Measurements from ENCODE around the gene EMC8. TPM values are rescaled to one million over a fixed set of nuclear protein-coding genes. Genes with fewer than 3 reads are reported as not detected.

EMC8 gene
- total and polyA plus RNA-seq, 2 donors (not counting 1 experiment from before 2014, with no cell fraction given) = 22.1 to 33.1 TPM

GRCh38 chr16:85806539-85806938, 7.2 kb upstream of the EMC8 start:
- H2AFZ ChIP-seq (ENCODE audit: insufficient read depth, low read depth, low read length, poor library complexity, severe bottlenecking) = no peak overlapping the region
- H3K79me2 ChIP-seq (ENCODE audit: control insufficient read depth, insufficient read depth, low read length) = peaks cover 17% of the 10 kb centered on the region
- no peaks in the 10 kb centered on the region for H3K4me1 ChIP-seq (ENCODE audit: control insufficient read depth in 2 of 2, insufficient read depth in 2 of 2, low read length in 2 of 2)
- ChIA-PET CTCF (interaction anchor here (1.3 kb wide), 1 partner anchor 13 kb away, joined by 3 read pairs; no protein-coding TSS in a partner anchor), POLR2A (interaction anchor here (0.7 kb wide), 1 partner anchor 66 kb away, joined by 5 read pairs; no protein-coding TSS in a partner anchor)
- Mint-ChIP-seq H3K9me3 (ENCODE audit: insufficient read depth) (no peaks in the 10 kb centered on the region), H3K27me3 (peaks cover 10% of the 10 kb centered on the region), H3K27ac (no peak overlapping the region), H3K4me1 (peaks cover 17% of the 10 kb centered on the region), H3K4me3 (no peak overlapping the region)
- no peak for DNase-seq
- H3K27me3 ChIP-seq (replicated peaks in 1 of 4; ENCODE audit: control extremely low read depth in 1 of 4, control insufficient read depth in 3 of 4, insufficient read depth in 4 of 4, low read length in 3 of 4) = peaks cover 0 to 4% (median 0%) of the 10 kb centered on the region in 4 experiments
- no peak overlapping the region for H3K4me2 ChIP-seq (replicated peaks; ENCODE audit: low read depth, low read length, poor library complexity, severe bottlenecking)
- no peak overlapping the region for H3K4me3 ChIP-seq (ENCODE audit: control extremely low read depth in 1 of 5, extremely low read depth in 1 of 5, insufficient read depth in 1 of 5, low read depth in 2 of 5, low read length in 4 of 5)
- H3K36me3 ChIP-seq (replicated peaks in 1 of 2; ENCODE audit: control extremely low read depth in 1 of 2, control insufficient read depth in 1 of 2, extremely low read depth in 1 of 2, insufficient read depth in 2 of 2, low read length in 1 of 2) = peaks cover 0 to 53% of the 10 kb centered on the region in 2 experiments
- H4K20me1 ChIP-seq (ENCODE audit: control insufficient read depth, insufficient read depth, low read length, poor library complexity, severe bottlenecking) = peaks cover 35% of the 10 kb centered on the region
- no peak overlapping the region for H3K9ac ChIP-seq (ENCODE audit: low read length)
- no peaks in the 10 kb centered on the region for H3K9me3 ChIP-seq (ENCODE audit: control extremely low read depth in 1 of 3, control insufficient read depth in 2 of 3, insufficient read depth in 1 of 3, low read length in 2 of 3)
- no peak for ATAC-seq (ENCODE audit: low read depth)
- no peak for TF ChIP-seq EZH2 (IDR thresholded peaks at IDR 0.05; ENCODE audit: borderline replicate concordance, insufficient read depth, low read depth, low read length, poor library complexity, severe bottlenecking)
- no peak overlapping the region for H3K27ac ChIP-seq (ENCODE audit: low read length in 2 of 2)
- WGBS (ENCODE audit: insufficient coverage) = 96% methylated on average over 10 of the region's 11 CpGs
- intact Hi-C loops (cut with micrococcal nuclease) = no loop called here

- 92% methylated on average over 15 of the region's 18 CpGs for WGBS (ENCODE audit: insufficient coverage)
- Histone ChIP-seq H3K4me2 (replicated peaks; ENCODE audit: low read depth, low read length, poor library complexity, severe bottlenecking) (no peak overlapping the region), H3K9ac (ENCODE audit: low read length) (no peak overlapping the region), H3K36me3 (replicated peaks in 1 of 2; ENCODE audit: control extremely low read depth in 1 of 2, control insufficient read depth in 1 of 2, extremely low read depth in 1 of 2, insufficient read depth in 2 of 2, low read length in 1 of 2) (peaks cover 0 to 56% of the 10 kb centered on the region in 2 experiments), H3K27ac (ENCODE audit: low read length in 2 of 2) (no peak overlapping the region), H3K4me1 (ENCODE audit: control insufficient read depth in 2 of 2, insufficient read depth in 2 of 2, low read length in 2 of 2) (peaks cover 7% of the 10 kb centered on the region in 2 donors), H4K20me1 (ENCODE audit: control insufficient read depth, insufficient read depth, low read length, poor library complexity, severe bottlenecking) (peaks cover 35% of the 10 kb centered on the region), H3K79me2 (ENCODE audit: control insufficient read depth, insufficient read depth, low read length) (peaks cover 26% of the 10 kb centered on the region), H2AFZ (ENCODE audit: insufficient read depth, low read depth, low read length, poor library complexity, severe bottlenecking) (no peak overlapping the region), H3K27me3 (replicated peaks in 1 of 4; ENCODE audit: control extremely low read depth in 1 of 4, control insufficient read depth in 3 of 4, insufficient read depth in 4 of 4, low read length in 3 of 4) (peaks cover 0 to 4% (median 0%) of the 10 kb centered on the region in 4 experiments), H3K4me3 (ENCODE audit: control extremely low read depth in 1 of 5, extremely low read depth in 1 of 5, insufficient read depth in 1 of 5, low read depth in 2 of 5, low read length in 4 of 5) (no peak overlapping the region), H3K9me3 (ENCODE audit: control extremely low read depth in 1 of 3, control insufficient read depth in 2 of 3, insufficient read depth in 1 of 3, low read length in 2 of 3) (no peaks in the 10 kb centered on the region)
- DNase-seq (no peak), ATAC-seq (ENCODE audit: low read depth) (no peak)
- Mint-ChIP-seq H3K4me3 (no peak overlapping the region), H3K27ac (no peak overlapping the region), H3K9me3 (ENCODE audit: insufficient read depth) (no peaks in the 10 kb centered on the region), H3K27me3 (peaks cover 6% of the 10 kb centered on the region), H3K4me1 (peaks cover 27% of the 10 kb centered on the region)
- CTCF ChIA-PET = no interaction called here
- POLR2A ChIA-PET = no interaction called here
- TF ChIP-seq CTCF (IDR thresholded peaks at IDR 0.05) = no peak
- TF ChIP-seq EZH2 (IDR thresholded peaks at IDR 0.05; ENCODE audit: borderline replicate concordance, insufficient read depth, low read depth, low read length, poor library complexity, severe bottlenecking) = no peak
- intact Hi-C loops (cut with micrococcal nuclease) = no loop called here
Measured at GRCh38 chr16:85805442-85806045, 6.2 kb upstream of the EMC8 start.
